ENCODE measurements around the gene CCDC88A.
A peak's percentile ranks its signal among the peaks of the same experiment; 100 is the strongest.
"Not testable (repeated sequence)": the region's sequence is repeated elsewhere in the genome, so short reads cannot be mapped to it uniquely, and the experiment has no call there.

Gene CCDC88A

GRCh38 chr2:55301277-55301676 lies 118.4 kb downstream of the CCDC88A start:
- no peak for DNase-seq

GRCh38 chr2:55296393-55296792 lies 123.3 kb downstream of the CCDC88A start:
- DNase-seq: no peak

- no peak for DNase-seq
Observed at GRCh38 chr2:55283083-55283482, 136.6 kb downstream of the CCDC88A start.

GRCh38 chr2:55282110-55282917 lies 137.3 kb downstream of the CCDC88A start:
- peak; percentile 92 for DNase-seq

GRCh38 chr2:55280851-55281546 lies 138.7 kb downstream of the CCDC88A start:
- DNase-seq: not testable (repeated sequence)

GRCh38 chr2:55279859-55280424 lies 139.7 kb downstream of the CCDC88A start:
- not testable (repeated sequence) for DNase-seq

GRCh38 chr2:55279214-55279835 lies 140.3 kb downstream of the CCDC88A start:
- not testable (repeated sequence) for DNase-seq

GRCh38 chr2:55277310-55277709 lies 142.3 kb downstream of the CCDC88A start:
- no peak for DNase-seq

GRCh38 chr2:55274346-55274745 lies 145.3 kb downstream of the CCDC88A start:
- not testable (repeated sequence) for DNase-seq

GRCh38 chr2:55269645-55269990 lies 150.0 kb downstream of the CCDC88A start:
- peak; percentile 7 for DNase-seq

GRCh38 chr2:55268907-55269644 lies 150.6 kb downstream of the CCDC88A start, which contains the start of gene MTIF2:
Gene MTIF2, minus strand, starts transcription at chr2:55269231. Its CDS starts 5,373 bp downstream, at chr2:55263858.
- peak; percentile 89 for DNase-seq

- no peak for DNase-seq
Observed at GRCh38 chr2:55268288-55268906, 151.3 kb downstream of the CCDC88A start.

- DNase-seq: not testable (repeated sequence)
Observed at GRCh38 chr2:55259586-55259985, 160.1 kb downstream of the CCDC88A start.

- no peak for DNase-seq
Observed at GRCh38 chr2:55252832-55253231, 166.8 kb downstream of the CCDC88A start.

- DNase-seq: no peak
Observed at GRCh38 chr2:55247025-55247424, 172.6 kb downstream of the CCDC88A start.

- DNase-seq: no peak
Observed at GRCh38 chr2:55245411-55245810, 174.2 kb downstream of the CCDC88A start.

GRCh38 chr2:55242617-55243016 lies 177.0 kb downstream of the CCDC88A start:
- DNase-seq: no peak

GRCh38 chr2:55241582-55241981 lies 178.1 kb downstream of the CCDC88A start:
- not testable (repeated sequence) for DNase-seq

GRCh38 chr2:55239656-55240222 lies 179.9 kb downstream of the CCDC88A start:
- no peak for DNase-seq

Measured in CD4-positive, alpha-beta T cell treated with Interleukin-17A for 4 hours (primary cell).